Left cardiac atrium (tissue), 4 donors: Measurements from ENCODE around the gene CILP. TPM values are rescaled to one million over a fixed set of nuclear protein-coding genes. Genes with fewer than 3 reads are reported as not detected.

Experiments used
- ATAC-seq, 2 donors: fragments of 200-7000 bp; cut with Tn5 transposase; one replicate each; pipeline ENCODE4 v1.9.1; 2020; ENCODE audit warnings: mild to moderate bottlenecking in 2 of 2, moderate library complexity in 2 of 2
- DNase-seq: peaks from one replicate; pipeline ENCODE4 v3.0.0-alpha.2; 2020
- intact Hi-C, 2 donors: fragments of 100-400 bp; cut with DNase I; formaldehyde crosslinking; loops; one replicate each; pipeline versions ENCODE4 v1.14.1 to v1.15.1; 2022 to 2023
- total RNA-seq, 2 donors: library from RNA; stranded (reverse); fragmentation: NEBNext Ultra II Directional; extraction: Animal tissue kit (Norgen Biotek cat#: 25700); gene quantifications; one replicate each; pipeline ENCODE4 v1.2.1, GENCODE V29; 2021
- donor health status: DM: no; HTN: yes; CAD: no.
- donor health status: DM: no; HTN: yes; CAD: no; lungs with severe emphysema.
- donor health status: DM: yes; HTN: yes; CAD: no.
- donor health status: Dilated cardiomyopathy.

Gene CILP
- total RNA-seq, 2 donors from 2014 or later, result 8.2 to 31.1 TPM

GRCh38 chr15:65175511-65175910, 35.8 kb downstream of the CILP start:
- ATAC-seq (no peak), DNase-seq (no peak)
- intact Hi-C loops, result no loop called here

- no peak for DNase-seq
- no peak for ATAC-seq
- intact Hi-C loops, result no loop called here
Measured at GRCh38 chr15:65174509-65174908, 36.8 kb downstream of the CILP start.

GRCh38 chr15:65172531-65172930, 38.7 kb downstream of the CILP start:
- intact Hi-C loops, result no loop called here
- ATAC-seq, result no peak

GRCh38 chr15:65171428-65171827, 39.8 kb downstream of the CILP start:
- ATAC-seq (no peak), DNase-seq (no peak)
- intact Hi-C loops, result no loop called here

More at GRCh38 chr15:65172531-65172930, 38.7 kb downstream of the CILP start:
- no peak for DNase-seq

- ATAC-seq, result no peak
- DNase-seq, result no peak
- intact Hi-C loops, result no loop called here
Measured at GRCh38 chr15:65165875-65166274, 45.4 kb downstream of the CILP start.

GRCh38 chr15:65164139-65164538, 47.1 kb downstream of the CILP start:
- DNase-seq, result no peak

GRCh38 chr15:65163041-65163440, 48.2 kb downstream of the CILP start:
- peak in 1 of 2 donors; percentile 12 for ATAC-seq
- DNase-seq, result no peak
- intact Hi-C loops, result no loop called here

More at GRCh38 chr15:65164139-65164538, 47.1 kb downstream of the CILP start:
- intact Hi-C loops, result no loop called here
- ATAC-seq, result no peak

GRCh38 chr15:65156692-65157091, 54.6 kb downstream of the CILP start:
- no peak for DNase-seq
- no peak for ATAC-seq
- intact Hi-C loops, result no loop called here

- ATAC-seq, result no peak
- intact Hi-C loops, result no loop called here
- DNase-seq, result no peak
Measured at GRCh38 chr15:65154720-65155119, 56.6 kb downstream of the CILP start.

GRCh38 chr15:65147902-65148301, 63.4 kb downstream of the CILP start:
- no peak for DNase-seq
- intact Hi-C loops, result no loop called here
- no peak for ATAC-seq

GRCh38 chr15:65146438-65146837, 64.8 kb downstream of the CILP start:
- DNase-seq (no peak), ATAC-seq (no peak)
- intact Hi-C loops, result no loop called here

Other genes starting within 250 kb of the CILP start
- 10 to 100 TPM; 54.0 to 58.6 TPM for gene SPG21, start 221.6 kb downstream of the CILP start, total RNA-seq
- gene MTFMT, start 181.8 kb downstream of the CILP start, total RNA-seq, result 10 to 100 TPM; 13.9 to 23.6 TPM
- gene SLC51B, start 166.1 kb downstream of the CILP start, total RNA-seq, result not detected
- 10 to 100 TPM; 53.3 to 63.3 TPM for gene RASL12, start 143.5 kb downstream of the CILP start, total RNA-seq
- gene KBTBD13, start 134.7 kb downstream of the CILP start, total RNA-seq, result 1 to 10 TPM; 2.6 to 5.2 TPM
- gene UBAP1L, start 96.3 kb downstream of the CILP start, total RNA-seq, result 1 to 10 TPM; 2.1 to 2.9 TPM
- gene PDCD7, start 77.7 kb downstream of the CILP start, total RNA-seq, result 10 to 100 TPM; 15.7 to 19.3 TPM
- 10 to 100 TPM; 40.8 to 52.5 TPM for gene CLPX, start 26.1 kb downstream of the CILP start, total RNA-seq
- 1 to 10 TPM; 3.5 to 4.6 TPM for gene PARP16, start 75.4 kb upstream of the CILP start, total RNA-seq
- not detected for gene RNU5A-1, start 84.6 kb upstream of the CILP start, total RNA-seq
- gene RNU5B-1, start 93.2 kb upstream of the CILP start, total RNA-seq, result 10 to 100 TPM; 39.9 to 44.0 TPM
- gene IGDCC3, start 166.5 kb upstream of the CILP start, total RNA-seq, result under 1 TPM in 1 of 2 donors, not detected in 1; 0.09 TPM
- gene IGDCC4, start 211.5 kb upstream of the CILP start, total RNA-seq, result 1 to 10 TPM; 1.6 to 6.9 TPM